RWPE1 (cell line): Measurements from ENCODE around the gene GPC5.

Experiments used
- CTCF ChIA-PET: fragments of 350-600 bp; sonication (Branson Sonifier 250); formaldehyde crosslinking; extraction: SDS; loops from one replicate; lab custom pipeline; 2021; lab: Yijun Ruan, JAX
- POLR2A ChIA-PET: fragments of 400-600 bp; formaldehyde crosslinking; extraction: SDS; loops from one replicate; lab custom pipeline; 2020; ENCODE audit warnings: antibody characterized with exemption; ENCODE audit not compliant: low non-redundant PET; lab: Yijun Ruan, JAX
- DNase-seq: peaks from one replicate; pipeline ENCODE4 v3.0.0; 2012; ENCODE audit warnings: low spot score
- H3K27ac ChIP-seq: fragments of 450-650 bp; 2 replicates; pipeline ENCODE4 v1.5.1; 2017
- TF ChIP-seq, protein P1 (sequence below): fragments of 450-650 bp; conservative IDR thresholded peaks from 2 replicates; pipeline ENCODE4 v1.5.1; 2017; ENCODE audit warnings: low read depth, mild to moderate bottlenecking

GPC5 gene

DNA sequence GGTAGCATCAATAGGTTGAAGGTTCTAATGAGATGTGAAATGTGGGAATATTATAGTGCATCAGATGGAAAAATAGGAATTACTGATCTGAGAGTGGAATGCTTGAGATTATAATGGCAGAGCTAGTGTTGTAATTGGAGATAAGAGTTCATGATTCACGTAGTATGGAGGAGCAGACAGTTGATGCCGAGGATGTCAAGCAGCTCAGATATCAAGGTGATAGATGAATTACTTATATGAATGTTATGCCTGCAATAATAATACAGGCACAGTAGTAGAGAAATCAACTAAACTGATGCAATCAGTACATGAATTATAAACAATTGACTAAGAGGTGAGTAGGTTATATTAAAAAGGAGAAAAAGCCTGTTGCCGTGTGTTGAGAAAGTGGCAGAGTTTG, 1035.0 kb downstream of the GPC5 start:
- H3K27ac ChIP-seq: no peak overlapping the region
- POLR2A ChIA-PET: no interaction called here
- CTCF ChIA-PET: interaction anchor here (0.5 kb wide), 1 partner anchor 8 kb away, joined by 3 read pairs; no protein-coding TSS in a partner anchor
- TF ChIP-seq, protein P1, sequence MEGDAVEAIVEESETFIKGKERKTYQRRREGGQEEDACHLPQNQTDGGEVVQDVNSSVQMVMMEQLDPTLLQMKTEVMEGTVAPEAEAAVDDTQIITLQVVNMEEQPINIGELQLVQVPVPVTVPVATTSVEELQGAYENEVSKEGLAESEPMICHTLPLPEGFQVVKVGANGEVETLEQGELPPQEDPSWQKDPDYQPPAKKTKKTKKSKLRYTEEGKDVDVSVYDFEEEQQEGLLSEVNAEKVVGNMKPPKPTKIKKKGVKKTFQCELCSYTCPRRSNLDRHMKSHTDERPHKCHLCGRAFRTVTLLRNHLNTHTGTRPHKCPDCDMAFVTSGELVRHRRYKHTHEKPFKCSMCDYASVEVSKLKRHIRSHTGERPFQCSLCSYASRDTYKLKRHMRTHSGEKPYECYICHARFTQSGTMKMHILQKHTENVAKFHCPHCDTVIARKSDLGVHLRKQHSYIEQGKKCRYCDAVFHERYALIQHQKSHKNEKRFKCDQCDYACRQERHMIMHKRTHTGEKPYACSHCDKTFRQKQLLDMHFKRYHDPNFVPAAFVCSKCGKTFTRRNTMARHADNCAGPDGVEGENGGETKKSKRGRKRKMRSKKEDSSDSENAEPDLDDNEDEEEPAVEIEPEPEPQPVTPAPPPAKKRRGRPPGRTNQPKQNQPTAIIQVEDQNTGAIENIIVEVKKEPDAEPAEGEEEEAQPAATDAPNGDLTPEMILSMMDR: no peak
- no peak for DNase-seq

DNA sequence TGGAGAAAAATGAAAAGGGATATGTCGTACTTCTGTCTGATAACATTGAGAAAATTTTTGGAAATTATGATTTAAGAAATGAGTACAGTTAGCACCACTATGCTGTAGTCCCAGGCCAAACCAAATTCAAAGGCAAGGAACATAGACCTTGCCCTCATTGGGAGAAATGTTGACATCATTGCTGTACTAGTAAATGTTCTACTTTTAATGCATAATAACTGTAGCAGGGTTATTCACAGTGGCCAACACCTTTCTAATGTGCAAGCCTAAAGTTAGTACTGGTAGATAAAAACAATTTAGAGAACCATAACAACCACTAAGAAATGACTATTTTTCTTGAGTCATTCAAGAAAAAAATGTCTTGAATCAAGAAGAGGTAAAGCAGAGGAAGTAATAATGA, 1035.5 kb downstream of the GPC5 start:
- ChIA-PET POLR2A (no interaction called here), CTCF (no interaction called here)
- TF ChIP-seq, protein P1: no peak
- no peak overlapping the region for H3K27ac ChIP-seq
- DNase-seq: no peak

DNA sequence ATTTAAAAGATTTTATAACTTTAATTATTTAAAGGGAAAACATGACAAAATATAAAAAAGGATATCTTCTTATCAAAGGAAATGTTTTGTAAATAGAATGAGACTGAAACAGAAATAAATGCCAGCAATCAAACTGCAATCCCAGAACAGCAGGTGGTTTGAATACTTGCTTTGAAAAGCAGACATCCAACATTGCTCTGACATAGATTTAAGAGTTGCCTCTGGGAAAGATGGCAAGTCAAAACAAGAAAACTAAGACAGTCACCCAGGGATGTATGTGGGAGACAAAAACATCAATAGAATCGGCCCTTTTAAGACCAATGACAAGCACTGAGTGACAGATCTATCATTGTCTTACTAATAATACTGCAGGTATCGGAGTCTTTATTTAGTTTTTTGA, 1038.5 kb downstream of the GPC5 start:
- TF ChIP-seq, protein P1: no peak
- POLR2A ChIA-PET: no interaction called here
- H3K27ac ChIP-seq: no peak overlapping the region
- DNase-seq: no peak
- CTCF ChIA-PET: no interaction called here

DNA sequence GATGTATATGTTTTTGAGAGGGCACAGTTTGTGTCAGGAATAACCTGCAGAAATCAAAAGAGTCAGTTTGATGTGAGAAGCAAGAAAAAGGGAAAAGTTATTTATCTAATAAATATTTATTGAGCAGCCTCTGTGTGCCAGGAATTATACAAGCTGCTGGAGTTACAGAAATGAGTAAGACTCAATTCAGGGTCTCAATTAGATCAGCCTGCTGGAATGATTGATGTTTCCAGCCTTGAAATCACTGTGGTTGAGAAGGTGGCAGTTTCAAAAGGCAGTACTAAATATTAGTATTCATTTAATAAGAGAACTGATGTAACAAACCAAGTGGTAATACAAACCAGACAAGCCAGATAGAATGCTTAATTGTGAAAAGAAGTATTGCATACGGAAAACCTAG, 1045.8 kb downstream of the GPC5 start:
- no peak overlapping the region for H3K27ac ChIP-seq
- ChIA-PET CTCF (no interaction called here), POLR2A (no interaction called here)
- DNase-seq: no peak
- TF ChIP-seq, protein P1: no peak

DNA sequence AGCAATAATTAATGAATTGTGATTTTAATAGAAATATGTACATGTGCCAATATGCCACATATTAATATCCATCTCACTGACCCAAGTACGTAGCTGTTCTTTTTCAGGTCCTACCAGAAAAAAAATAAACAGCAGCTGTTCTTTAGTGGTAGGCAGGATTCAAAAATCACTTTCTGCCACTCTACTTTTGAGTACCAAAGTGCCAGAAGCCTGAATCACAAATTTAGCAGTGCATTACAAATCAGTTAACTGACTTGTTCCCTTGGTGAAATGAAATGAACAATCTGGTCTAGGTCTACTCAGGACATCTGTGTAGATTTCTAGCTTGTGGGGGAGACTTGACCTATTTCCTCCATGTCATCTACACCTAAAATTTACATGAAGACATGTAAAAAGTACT, 1052.6 kb downstream of the GPC5 start:
- TF ChIP-seq, protein P1: no peak
- H3K27ac ChIP-seq: no peak overlapping the region
- no peak for DNase-seq
- ChIA-PET POLR2A (no interaction called here), CTCF (no interaction called here)

DNA sequence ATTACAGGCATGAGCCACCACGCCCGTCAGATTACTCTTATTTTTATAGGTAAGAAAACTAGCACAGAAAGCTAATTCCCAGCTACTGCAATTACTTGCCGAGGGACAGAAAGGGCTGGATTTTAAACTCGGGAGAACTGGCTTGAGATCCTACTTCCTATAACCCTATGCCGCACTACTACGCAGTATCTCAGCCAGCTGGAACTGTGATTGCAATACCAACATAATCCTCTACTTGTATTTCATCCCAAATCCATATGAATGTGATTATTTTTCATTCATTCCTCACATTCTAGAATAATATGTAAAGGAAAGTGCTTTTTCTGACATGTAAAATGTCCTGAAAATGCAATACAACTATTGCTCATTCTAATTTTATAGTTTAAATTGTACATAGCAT, 1054.4 kb downstream of the GPC5 start:
- ChIA-PET CTCF (no interaction called here), POLR2A (no interaction called here)
- no peak overlapping the region for H3K27ac ChIP-seq
- no peak for DNase-seq
- TF ChIP-seq, protein P1: no peak

DNA sequence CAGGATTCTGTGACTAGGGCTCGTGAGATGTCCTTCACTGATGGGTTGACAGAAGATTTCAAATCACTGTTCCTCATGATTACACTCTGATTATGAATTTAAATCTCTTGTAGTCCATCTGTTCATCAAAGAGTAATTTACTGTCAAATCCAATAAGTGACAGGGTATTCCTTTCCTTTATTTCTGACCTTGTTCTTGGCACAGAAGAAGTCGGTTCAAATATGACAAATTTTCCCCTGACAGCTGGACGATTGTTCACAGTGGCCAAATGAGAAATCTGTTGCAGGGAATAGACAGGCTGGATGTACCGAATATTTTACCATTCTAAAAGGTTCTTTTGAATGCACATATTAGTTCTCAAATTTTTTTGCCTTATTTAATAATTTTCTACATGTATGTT, 1060.9 kb downstream of the GPC5 start:
- POLR2A ChIA-PET: no interaction called here

More for the DNA sequence above, 1060.9 kb downstream of the GPC5 start:
- H3K27ac ChIP-seq: no peak overlapping the region
- CTCF ChIA-PET: interaction anchor here (0.7 kb wide), 1 partner anchor 266 kb away, joined by 3 read pairs; no protein-coding TSS in a partner anchor
- no peak for DNase-seq
- TF ChIP-seq, protein P1: no peak
